ENCODE data around the gene TSPAN4. TPM values are rescaled to one million over a fixed set of nuclear protein-coding genes. Genes with fewer than 3 reads are reported as not detected.
A peak's percentile ranks its signal among the peaks of the same experiment; 100 is the strongest.

Gene TSPAN4
- total and polyA plus RNA-seq, 2 of the 13 experiments (the other 11 are each of a cell fraction or from before 2014, with no cell fraction given), result 31.7 to 68.3 TPM

GRCh38 chr11:914747-915501 lies 72.3 kb downstream of the TSPAN4 start (continued):
- peak; percentile 87 for TF ChIP-seq RARA (CRISPR knock-in tag; IDR thresholded peaks at IDR 0.05)
- no peak for TF ChIP-seq ZMYM4 (CRISPR knock-in tag; IDR thresholded peaks at IDR 0.05)
- 0 out of 2 replicates have a peak, but pooled peaks have one; percentile 45 for TF ChIP-seq GATAD1 (CRISPR knock-in tag; IDR thresholded peaks at IDR 0.05)
- TF ChIP-seq UBTF (CRISPR knock-in tag; IDR thresholded peaks at IDR 0.05), result 0 out of 2 replicates have a peak, but pooled peaks have one; percentile 49
- no peak for TF ChIP-seq ZSCAN9 (CRISPR knock-in tag; IDR thresholded peaks at IDR 0.05; ENCODE audit: borderline replicate concordance)
- TF ChIP-seq ZNF512 (CRISPR knock-in tag; IDR thresholded peaks at IDR 0.05), result no peak
- peak; percentile 85 for TF ChIP-seq ZFY (CRISPR knock-in tag; IDR thresholded peaks at IDR 0.05)
- TF ChIP-seq ZBTB33 (CRISPR knock-in tag; IDR thresholded peaks at IDR 0.05), result peak; percentile 42
- peak; percentile 95 for TF ChIP-seq THRA (CRISPR knock-in tag; IDR thresholded peaks at IDR 0.05; ENCODE audit: borderline replicate concordance)
- 0 out of 2 replicates have a peak, but pooled peaks have one; percentile 10 for TF ChIP-seq TFDP1 (CRISPR knock-in tag; IDR thresholded peaks at IDR 0.05; ENCODE audit: borderline replicate concordance)
- TF ChIP-seq ZNF501 (CRISPR knock-in tag; IDR thresholded peaks at IDR 0.05), result peak; percentile 79
- TF ChIP-seq ZNF746 (CRISPR knock-in tag; IDR thresholded peaks at IDR 0.05), result peak; percentile 45; the same call in 1 of the 2 replicates
- peak; percentile 96 for TF ChIP-seq ESRRA (CRISPR knock-in tag; IDR thresholded peaks at IDR 0.05; ENCODE audit: low read depth)
- TF ChIP-seq ZFP36L1 (CRISPR knock-in tag; IDR thresholded peaks at IDR 0.05), result no peak
- TF ChIP-seq TEAD3 (CRISPR knock-in tag; optimal IDR thresholded peaks at IDR 0.05; ENCODE audit: borderline replicate concordance), result peak; percentile 73
- peak; percentile 87 to 95 for TF ChIP-seq MAFK (conservative IDR thresholded peaks at IDR 0.05 in 1 of 2, IDR thresholded peaks at IDR 0.05 in 1 of 2; ENCODE audit: low read length in 2 of 2)
- TF ChIP-seq THAP9 (CRISPR knock-in tag; IDR thresholded peaks at IDR 0.05; ENCODE audit: borderline replicate concordance), result peak; percentile 39; the same call in 1 of the 2 replicates
